GM10248 (cell line): ENCODE data around the gene AUTS2.

Experiments
- CTCF ChIA-PET: fragments of 300-600 bp; sonication (Branson Sonifier 250); formaldehyde crosslinking; extraction: SDS; loops from one replicate; lab custom pipeline; 2021; ENCODE audit warnings: antibody characterized with exemption; lab: Yijun Ruan, JAX
- POLR2A ChIA-PET: fragments of 350-650 bp; sonication (Branson Sonifier 250); formaldehyde crosslinking; extraction: SDS; loops from one replicate; lab custom pipeline; 2020; ENCODE audit warnings: antibody characterized with exemption; lab: Yijun Ruan, JAX
- DNase-seq: peaks from one replicate; pipeline ENCODE4 v3.0.0; 2012; ENCODE audit errors: extremely low spot score
- TF ChIP-seq, protein P1 (sequence below): IDR thresholded peaks from 2 replicates; pipeline ENCODE4 v1.5.1; 2012; ENCODE audit warnings: mild to moderate bottlenecking, low read depth; ENCODE audit errors: extremely low read depth, missing control alignments, control extremely low read depth

AUTS2 gene

DNA sequence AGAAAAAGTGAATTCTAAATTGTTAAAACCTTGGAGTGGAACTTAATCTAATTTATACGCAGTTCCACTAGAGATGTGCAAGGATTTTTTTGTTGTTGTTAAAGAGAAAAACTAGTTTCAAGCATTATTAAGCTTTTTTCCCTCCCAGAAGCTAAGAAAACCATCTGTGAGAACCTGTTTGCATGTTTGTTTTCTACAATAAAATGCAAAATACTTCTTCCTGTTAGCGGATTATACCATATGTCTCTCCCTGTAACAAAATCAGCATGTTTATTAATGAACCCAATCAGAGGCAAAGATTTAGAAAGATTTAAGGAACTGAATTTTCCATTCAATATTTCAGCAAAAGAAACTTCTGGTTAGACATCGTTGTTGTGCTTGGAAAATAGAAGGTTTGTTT is 953.9 kb downstream of the AUTS2 start:
- TF ChIP-seq, protein P1, sequence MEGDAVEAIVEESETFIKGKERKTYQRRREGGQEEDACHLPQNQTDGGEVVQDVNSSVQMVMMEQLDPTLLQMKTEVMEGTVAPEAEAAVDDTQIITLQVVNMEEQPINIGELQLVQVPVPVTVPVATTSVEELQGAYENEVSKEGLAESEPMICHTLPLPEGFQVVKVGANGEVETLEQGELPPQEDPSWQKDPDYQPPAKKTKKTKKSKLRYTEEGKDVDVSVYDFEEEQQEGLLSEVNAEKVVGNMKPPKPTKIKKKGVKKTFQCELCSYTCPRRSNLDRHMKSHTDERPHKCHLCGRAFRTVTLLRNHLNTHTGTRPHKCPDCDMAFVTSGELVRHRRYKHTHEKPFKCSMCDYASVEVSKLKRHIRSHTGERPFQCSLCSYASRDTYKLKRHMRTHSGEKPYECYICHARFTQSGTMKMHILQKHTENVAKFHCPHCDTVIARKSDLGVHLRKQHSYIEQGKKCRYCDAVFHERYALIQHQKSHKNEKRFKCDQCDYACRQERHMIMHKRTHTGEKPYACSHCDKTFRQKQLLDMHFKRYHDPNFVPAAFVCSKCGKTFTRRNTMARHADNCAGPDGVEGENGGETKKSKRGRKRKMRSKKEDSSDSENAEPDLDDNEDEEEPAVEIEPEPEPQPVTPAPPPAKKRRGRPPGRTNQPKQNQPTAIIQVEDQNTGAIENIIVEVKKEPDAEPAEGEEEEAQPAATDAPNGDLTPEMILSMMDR, result no peak

DNA sequence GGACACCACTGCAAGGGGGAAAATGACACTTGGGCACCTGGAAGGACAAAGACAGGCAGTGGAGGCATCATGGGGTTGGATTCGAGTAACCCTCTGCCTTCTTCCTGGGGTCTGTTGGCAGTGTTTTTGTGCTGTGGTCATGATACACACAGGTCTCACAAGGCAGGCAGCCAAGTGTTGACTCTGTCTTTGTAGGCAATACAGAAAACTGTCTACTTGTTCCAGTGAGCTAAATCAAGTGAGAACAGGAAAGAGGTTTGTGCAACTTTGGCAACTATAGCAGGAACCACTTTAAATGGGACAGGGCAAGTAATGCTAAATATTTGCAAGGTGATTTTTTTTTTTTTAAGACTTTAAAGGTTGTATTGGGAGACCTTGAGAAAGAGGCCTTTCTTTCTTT is 955.1 kb downstream of the AUTS2 start:
- POLR2A ChIA-PET, result no interaction called here
- TF ChIP-seq, protein P1, result no peak
- CTCF ChIA-PET, result no interaction called here
- no peak for DNase-seq

More for the DNA sequence above, 953.9 kb downstream of the AUTS2 start:
- ChIA-PET CTCF (no interaction called here), POLR2A (no interaction called here)
- no peak for DNase-seq

DNA sequence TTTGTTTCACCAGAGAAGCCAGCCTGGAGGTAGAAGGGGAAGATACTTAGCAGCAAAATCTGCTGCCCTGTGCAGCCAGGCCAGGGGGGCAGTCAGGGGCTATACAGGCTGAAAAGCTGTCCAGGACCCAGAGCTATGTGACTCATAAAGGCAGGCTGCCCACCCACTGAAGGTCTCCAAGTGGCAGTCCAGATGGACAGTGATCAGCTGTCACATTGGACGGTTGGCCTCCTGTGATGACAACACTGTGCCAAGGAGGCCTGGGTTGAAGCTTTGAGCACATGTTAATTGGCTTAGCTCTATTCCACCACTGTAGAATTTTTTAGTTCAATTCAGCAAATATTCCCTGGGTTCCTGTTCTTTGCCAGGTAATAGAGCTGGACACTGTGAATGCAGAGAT is 956.4 kb downstream of the AUTS2 start:
- DNase-seq, result no peak
- TF ChIP-seq, protein P1, result no peak
- ChIA-PET CTCF (interaction anchor here (1.1 kb wide), 1 partner anchor 11 kb away, joined by 3 read pairs; no protein-coding TSS in a partner anchor), POLR2A (no interaction called here)

GRCh38 chr7:70556761-70557160 is 958.5 kb downstream of the AUTS2 start:
- ChIA-PET POLR2A (no interaction called here), CTCF (no interaction called here)
- TF ChIP-seq, protein P1, result no peak
- DNase-seq, result no peak

DNA sequence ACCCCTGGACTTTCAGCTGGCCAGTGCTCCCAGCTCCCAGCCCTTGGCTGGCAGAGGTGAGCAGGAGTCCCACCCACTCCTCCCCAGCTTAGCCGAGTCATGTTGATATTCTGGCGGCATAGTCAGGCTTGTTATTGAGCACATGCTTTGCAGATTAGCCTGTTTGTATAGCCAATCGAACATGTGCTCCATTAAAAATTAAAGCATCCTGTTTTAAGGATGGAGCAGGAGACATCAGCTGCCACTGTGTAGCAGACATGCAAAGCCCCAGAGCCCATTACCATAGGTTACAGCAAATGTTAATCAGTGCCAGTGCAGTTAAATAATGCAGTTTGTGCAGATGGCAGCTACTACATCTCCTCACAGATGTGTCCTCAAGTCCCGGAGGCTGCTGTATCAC is 959.1 kb downstream of the AUTS2 start:
- CTCF ChIA-PET, result interaction anchor here (1.0 to 1.2 kb wide), 2 partner anchors 15 to 20 kb away, joined by 3 read pairs; no protein-coding TSS in a partner anchor
- TF ChIP-seq, protein P1, result no peak
- DNase-seq, result no peak
- POLR2A ChIA-PET, result no interaction called here

DNA sequence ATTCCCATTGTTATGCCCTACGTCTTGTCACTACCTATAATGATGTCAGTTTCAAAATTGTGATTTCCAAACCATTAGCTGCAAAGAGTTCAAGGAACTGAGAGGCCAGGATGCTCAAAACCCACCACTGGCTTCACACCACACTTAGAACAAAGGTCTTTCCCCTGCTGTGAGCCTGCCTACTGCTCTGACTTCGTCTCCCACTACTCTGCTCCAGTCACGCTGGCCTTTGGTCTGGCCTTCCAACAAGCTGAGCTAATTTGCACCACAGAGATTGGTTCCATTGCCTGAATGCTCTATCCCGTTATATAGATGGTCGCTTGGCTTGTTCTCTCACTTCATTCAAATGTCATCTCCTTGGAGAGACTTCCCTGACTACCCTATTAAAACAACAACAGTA is 961.5 kb downstream of the AUTS2 start:
- ChIA-PET CTCF (interaction anchor here (1.8 kb wide), 1 partner anchor 10 kb away, joined by 6 read pairs; no protein-coding TSS in a partner anchor), POLR2A (no interaction called here)
- TF ChIP-seq, protein P1, result no peak
- DNase-seq, result no peak
